K562 (cell line): ENCODE results near the gene SLC25A21. TPM values are rescaled to one million over a fixed set of nuclear protein-coding genes. Genes with fewer than 3 reads are reported as not detected.

ENCODE experiments used
- ATAC-seq: fragments of 200-7000 bp; cut with Tn5 transposase; 3 replicates; pipeline ENCODE4 v1.9.1; 2020; ENCODE audit warnings: moderate library complexity
- BruUV-seq: library from RNA; stranded (reverse); fragments of 400-500 nt; replicated peaks from 2 replicates; lab custom pipeline; 2021; lab: Mats Ljungman, UMichigan
- CTCF ChIA-PET: fragments of 300-600 bp; formaldehyde crosslinking; extraction: SDS; loops from one replicate; lab custom pipeline; 2021; ENCODE audit warnings: low intra/inter-chr PET ratio; lab: Yijun Ruan, JAX
- POLR2A ChIA-PET: fragments of 300-600, 350-650 bp; sonication (Branson Sonifier 250); formaldehyde crosslinking; extraction: SDS; loops from one replicate; lab custom pipeline; 2021; ENCODE audit warnings: antibody characterized with exemption, inconsistent platforms; lab: Yijun Ruan, JAX
- DNase-seq, 4 experiments: peaks; one replicate each; pipeline versions ENCODE4 v3.0.0 to v3.0.0-alpha.2; 2011 to 2018; ENCODE audit warnings: low spot score in 3 of 4, mixed read lengths in 3 of 4; ENCODE audit errors: extremely low read depth in 1 of 4
- FAIRE-seq: peaks from 2 replicates; lab custom pipeline; 2011; peaks lifted over from hg19 to GRCh38; lab: Jason Lieb, UNC
- H2AFZ ChIP-seq: 2 replicates; pipeline ENCODE4 v1.6.0; 2011; ENCODE audit warnings: low read depth, low read length, control low read depth, inconsistent platforms
- H3K27ac ChIP-seq: fragments of 200-600 bp; 3 replicates; pipeline ENCODE4 v1.8.0; 2011; ENCODE audit warnings: low read depth, mild to moderate bottlenecking, control low read depth, inconsistent platforms, low read length, moderate library complexity, mixed read lengths; ENCODE audit errors: extremely low read depth
- H3K27me3 ChIP-seq, 2 experiments: fragments of 300-600 bp in 1 of 2; 2 replicates in 1 of 2; 3 replicates in 1 of 2; pipeline versions ENCODE4 v1.6.0 to v1.8.0; 2011; ENCODE audit warnings: inconsistent platforms in 2 of 2, low read length in 2 of 2, mild to moderate bottlenecking in 1 of 2, mixed read lengths in 1 of 2, moderate library complexity in 1 of 2; ENCODE audit not compliant: control insufficient read depth in 2 of 2, insufficient read depth in 2 of 2
- H3K36me3 ChIP-seq: fragments of 300-600 bp; 3 replicates; pipeline ENCODE4 v1.8.0; 2011; ENCODE audit warnings: mild to moderate bottlenecking, low read length, inconsistent platforms; ENCODE audit not compliant: control insufficient read depth, insufficient read depth
- H3K4me1 ChIP-seq, 2 experiments: fragments of 200-600 bp in 1 of 2; replicated peaks in 1 of 2; 2 replicates in 1 of 2; 3 replicates in 1 of 2; pipeline versions ENCODE4 v1.5.1 to v1.8.0; 2011; ENCODE audit warnings: inconsistent platforms in 2 of 2, low read length in 2 of 2, mild to moderate bottlenecking in 1 of 2, mixed read lengths in 1 of 2, moderate library complexity in 1 of 2; ENCODE audit not compliant: control insufficient read depth in 2 of 2, insufficient read depth in 2 of 2
- H3K4me2 ChIP-seq: 2 replicates; pipeline ENCODE4 v1.6.1; 2011; ENCODE audit warnings: low read length, control low read depth, inconsistent platforms, mixed read lengths; ENCODE audit not compliant: insufficient read depth
- H3K4me3 ChIP-seq: fragments of 200-600 bp; sonication (generic), shearing (Covaris generic); 2 replicates; pipeline ENCODE4 v1.5.1; 2016; ENCODE audit warnings: control low read depth, inconsistent platforms
- H3K79me2 ChIP-seq: fragments of 200-600 bp; 3 replicates; pipeline ENCODE4 v1.8.0; 2011; ENCODE audit warnings: low read length, inconsistent platforms; ENCODE audit not compliant: control insufficient read depth, insufficient read depth
- H3K9ac ChIP-seq, 2 experiments: 2 replicates each; pipeline versions ENCODE4 v1.6.0 to v1.6.1; 2011; ENCODE audit warnings: low read depth in 2 of 2, low read length in 2 of 2, control low read depth in 1 of 2, inconsistent platforms in 1 of 2, mild to moderate bottlenecking in 1 of 2, mixed read lengths in 1 of 2; ENCODE audit not compliant: insufficient read depth in 1 of 2
- H3K9me1 ChIP-seq: one replicate; pipeline ENCODE4 v1.6.0; 2011; ENCODE audit warnings: inconsistent platforms, mild to moderate bottlenecking, low read length, moderate library complexity; ENCODE audit not compliant: control insufficient read depth, insufficient read depth
- H3K9me3 ChIP-seq: replicated peaks from 2 replicates; pipeline ENCODE4 v1.5.1; 2011; ENCODE audit warnings: low read depth, low read length, inconsistent platforms; ENCODE audit not compliant: control insufficient read depth, insufficient read depth
- H4K20me1 ChIP-seq: replicated peaks from 2 replicates; pipeline ENCODE4 v1.6.1; 2011; ENCODE audit warnings: low read length, inconsistent platforms, mixed read lengths; ENCODE audit not compliant: control insufficient read depth, insufficient read depth
- CBFA2T2 ChIP-seq: fragments of 450-650 bp; conservative IDR thresholded peaks from 2 replicates; pipeline ENCODE4 v1.6.1; 2017; ENCODE audit warnings: mild to moderate bottlenecking
- EWSR1 ChIP-seq: fragments of 450-650 bp; IDR thresholded peaks from 2 replicates; pipeline ENCODE4 v1.6.1; 2018; ENCODE audit warnings: borderline replicate concordance, mild to moderate bottlenecking, low read depth, moderate library complexity; ENCODE audit not compliant: partially characterized antibody
- SNIP1 ChIP-seq: fragments of 450-650 bp; IDR thresholded peaks from 2 replicates; pipeline ENCODE4 v1.7.1; 2017; ENCODE audit warnings: low read depth, mild to moderate bottlenecking
- ZNF239 ChIP-seq: fragments of 250-450 bp; sonication (Bioruptor Pico); IDR thresholded peaks from 2 replicates; pipeline ENCODE4 v1.4.0; 2020; ENCODE audit warnings: mild to moderate bottlenecking
- ZNF717 ChIP-seq: fragments of 250-450 bp; sonication (Bioruptor Pico); IDR thresholded peaks from 2 replicates; pipeline ENCODE4 v1.5.0; 2021
- WGBS: fragments of 100-300 bp; shearing (Covaris generic); methylation state at CpG from one replicate; pipeline ENCODE4 v1.1.6; 2016; ENCODE audit warnings: low coverage, mixed read lengths; ENCODE audit not compliant: insufficient coverage; ENCODE audit errors: missing lambda C conversion rate; 5-methylcytosine and 5-hydroxymethylcytosine counted together
- in situ Hi-C: fragments of 300-500 bp; cut with MboI; formaldehyde crosslinking; loops from 4 replicates; pipeline ENCODE4 v1.15.0; 2018; ENCODE audit warnings: inconsistent platforms, mixed read lengths
- intact Hi-C: fragments of 100-400 bp; cut with micrococcal nuclease; formaldehyde crosslinking; loops from 2 replicates; pipeline ENCODE4 v1.14.2; 2022
- polyA plus RNA-seq, 8 experiments: library from polyadenylated mRNA; depleted of rRNA in 4 of 8; stranded (reverse) in 5 of 8; unstranded in 3 of 8; fragments of >200 nt; fragmentation: Nextera tagmentation in 2 of 8; fragmentation: Illumina TruSeq in 1 of 8; extraction: Ambion mirVana in 2 of 8; extraction: Trizol in 1 of 8; gene quantifications; 2 replicates each; pipeline versions ENCODE4 v1.2.1 to v1.2.3, GENCODE V29; 2011 to 2014; ENCODE audit warnings: inconsistent platforms in 1 of 8, missing spikeins in 1 of 8
- total RNA-seq, 7 experiments: library from RNA; depleted of rRNA in 6 of 7; stranded (reverse); fragments of >200 nt in 6 of 7; fragmentation: Illumina TruSeq in 2 of 7; extraction: Trizol in 2 of 7; gene quantifications; 2 replicates each; pipeline versions ENCODE4 v1.2.1 to v1.2.3, GENCODE V29; 2011 to 2021; ENCODE audit warnings: low replicate concordance in 1 of 7
- TF ChIP-seq, protein P1 (sequence below): sonication (generic); formaldehyde crosslinking; IDR thresholded peaks from 2 replicates; pipeline ENCODE4 v1.8.1; 2023; ENCODE audit warnings: mild to moderate bottlenecking, missing genetic modification reagents
- TF ChIP-seq, protein P2 (sequence below): fragments of 250-450 bp; sonication (Bioruptor Pico); IDR thresholded peaks from 2 replicates; pipeline ENCODE4 v1.8.0; 2021; ENCODE audit warnings: mild to moderate bottlenecking, moderate library complexity
- TF ChIP-seq, protein P3 (sequence below), 2 experiments: IDR thresholded peaks; 2 replicates each; pipeline ENCODE4 v1.6.1; 2011; ENCODE audit warnings: borderline replicate concordance in 1 of 2, control low read depth in 1 of 2, low read depth in 1 of 2, low read length in 1 of 2, mild to moderate bottlenecking in 1 of 2, mixed read lengths in 1 of 2, moderate library complexity in 1 of 2; ENCODE audit not compliant: insufficient read depth in 1 of 2, insufficient read length in 1 of 2, poor library complexity in 1 of 2, severe bottlenecking in 1 of 2; ENCODE audit errors: extremely low read depth in 1 of 2
- TF ChIP-seq, protein P4 (sequence below): fragments of 250-450 bp; sonication (Bioruptor Pico); IDR thresholded peaks from 2 replicates; pipeline ENCODE4 v1.5.0; 2022; ENCODE audit warnings: mild to moderate bottlenecking
- TF ChIP-seq, protein P5 (sequence below), 2 experiments: fragments of 450-650 bp; IDR thresholded peaks; 2 replicates each; pipeline ENCODE4 v1.6.1; 2018; ENCODE audit warnings: mild to moderate bottlenecking in 2 of 2, low read depth in 1 of 2; ENCODE audit not compliant: partially characterized antibody in 2 of 2

Gene SLC25A21
- total and polyA plus RNA-seq, 9 of the 15 experiments (the other 6 are each of a cell fraction or from before 2014, with no cell fraction given), result 15.2 to 46.7 (median 28.7) TPM

DNA sequence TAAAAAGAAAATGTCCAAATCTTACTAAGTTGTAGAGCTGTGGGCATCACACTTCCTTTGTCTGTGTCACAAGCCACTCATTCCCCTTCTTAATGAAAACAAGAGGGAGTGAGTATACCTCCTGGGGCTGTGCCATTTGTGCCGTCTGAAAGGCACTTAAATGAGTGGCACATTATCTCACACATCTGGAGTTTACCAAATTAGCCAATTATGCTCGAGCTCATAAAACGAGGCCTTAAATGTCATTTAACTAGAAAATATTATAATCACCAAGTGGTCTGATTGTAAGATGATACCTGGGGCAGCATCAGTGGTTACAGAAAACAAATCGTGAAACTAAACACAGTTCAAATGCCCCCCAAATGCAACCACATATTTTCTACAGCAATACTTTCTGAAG lies 364.7 kb downstream of the SLC25A21 start:
- H3K79me2 ChIP-seq, result no peaks in the 10 kb centered on the region
- no peaks in the 10 kb centered on the region for H3K9me3 ChIP-seq
- H3K27ac ChIP-seq, result no peak overlapping the region
- intact Hi-C loops, result no loop called here
- no peaks in the 10 kb centered on the region for H3K9me1 ChIP-seq
- H3K36me3 ChIP-seq, result no peaks in the 10 kb centered on the region
- H4K20me1 ChIP-seq, result no peaks in the 10 kb centered on the region; the same call in 1 of the 2 replicates
- in situ Hi-C loops, result no loop called here
- no peak overlapping the region for H3K4me3 ChIP-seq
- no peaks in the 10 kb centered on the region for H3K27me3 ChIP-seq
- 58% methylated on average over 4 of the region's 4 CpGs for WGBS
- no peak overlapping the region for H3K9ac ChIP-seq
- DNase-seq (no peak), FAIRE-seq (no peak), ATAC-seq (no peak)
- no TSS peak for BruUV-seq
- ChIA-PET POLR2A (interaction anchor here (0.9 to 1.4 kb wide), 2 partner anchors 11 to 15 kb away, joined by 3 read pairs; no protein-coding TSS in a partner anchor), CTCF (no interaction called here)
- no peak overlapping the region for H3K4me2 ChIP-seq
- no peaks in the 10 kb centered on the region; a peak in 1 of 5 replicates for H3K4me1 ChIP-seq
- no peak overlapping the region for H2AFZ ChIP-seq
- TF ChIP-seq SNIP1, result no peak
- TF ChIP-seq, protein P1, sequence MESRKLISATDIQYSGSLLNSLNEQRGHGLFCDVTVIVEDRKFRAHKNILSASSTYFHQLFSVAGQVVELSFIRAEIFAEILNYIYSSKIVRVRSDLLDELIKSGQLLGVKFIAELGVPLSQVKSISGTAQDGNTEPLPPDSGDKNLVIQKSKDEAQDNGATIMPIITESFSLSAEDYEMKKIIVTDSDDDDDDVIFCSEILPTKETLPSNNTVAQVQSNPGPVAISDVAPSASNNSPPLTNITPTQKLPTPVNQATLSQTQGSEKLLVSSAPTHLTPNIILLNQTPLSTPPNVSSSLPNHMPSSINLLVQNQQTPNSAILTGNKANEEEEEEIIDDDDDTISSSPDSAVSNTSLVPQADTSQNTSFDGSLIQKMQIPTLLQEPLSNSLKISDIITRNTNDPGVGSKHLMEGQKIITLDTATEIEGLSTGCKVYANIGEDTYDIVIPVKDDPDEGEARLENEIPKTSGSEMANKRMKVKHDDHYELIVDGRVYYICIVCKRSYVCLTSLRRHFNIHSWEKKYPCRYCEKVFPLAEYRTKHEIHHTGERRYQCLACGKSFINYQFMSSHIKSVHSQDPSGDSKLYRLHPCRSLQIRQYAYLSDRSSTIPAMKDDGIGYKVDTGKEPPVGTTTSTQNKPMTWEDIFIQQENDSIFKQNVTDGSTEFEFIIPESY, result no peak
- TF ChIP-seq, protein P2, sequence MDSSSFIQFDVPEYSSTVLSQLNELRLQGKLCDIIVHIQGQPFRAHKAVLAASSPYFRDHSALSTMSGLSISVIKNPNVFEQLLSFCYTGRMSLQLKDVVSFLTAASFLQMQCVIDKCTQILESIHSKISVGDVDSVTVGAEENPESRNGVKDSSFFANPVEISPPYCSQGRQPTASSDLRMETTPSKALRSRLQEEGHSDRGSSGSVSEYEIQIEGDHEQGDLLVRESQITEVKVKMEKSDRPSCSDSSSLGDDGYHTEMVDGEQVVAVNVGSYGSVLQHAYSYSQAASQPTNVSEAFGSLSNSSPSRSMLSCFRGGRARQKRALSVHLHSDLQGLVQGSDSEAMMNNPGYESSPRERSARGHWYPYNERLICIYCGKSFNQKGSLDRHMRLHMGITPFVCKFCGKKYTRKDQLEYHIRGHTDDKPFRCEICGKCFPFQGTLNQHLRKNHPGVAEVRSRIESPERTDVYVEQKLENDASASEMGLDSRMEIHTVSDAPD (CRISPR knock-in tag), result no peak
- no peak for TF ChIP-seq CBFA2T2
- TF ChIP-seq ZNF717 (CRISPR knock-in tag), result no peak
- TF ChIP-seq, protein P3, sequence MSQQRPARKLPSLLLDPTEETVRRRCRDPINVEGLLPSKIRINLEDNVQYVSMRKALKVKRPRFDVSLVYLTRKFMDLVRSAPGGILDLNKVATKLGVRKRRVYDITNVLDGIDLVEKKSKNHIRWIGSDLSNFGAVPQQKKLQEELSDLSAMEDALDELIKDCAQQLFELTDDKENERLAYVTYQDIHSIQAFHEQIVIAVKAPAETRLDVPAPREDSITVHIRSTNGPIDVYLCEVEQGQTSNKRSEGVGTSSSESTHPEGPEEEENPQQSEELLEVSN (IDR thresholded peaks at IDR 0.05; ENCODE audit: borderline replicate concordance in 1 of 2, extremely low read depth in 1 of 2, insufficient read depth in 1 of 2, insufficient read length in 1 of 2, low read depth in 1 of 2, low read length in 1 of 2, poor library complexity in 1 of 2, severe bottlenecking in 1 of 2), result no peak
- no peak for TF ChIP-seq ZNF239 (CRISPR knock-in tag)
- TF ChIP-seq EWSR1, result no peak
- TF ChIP-seq, protein P4, sequence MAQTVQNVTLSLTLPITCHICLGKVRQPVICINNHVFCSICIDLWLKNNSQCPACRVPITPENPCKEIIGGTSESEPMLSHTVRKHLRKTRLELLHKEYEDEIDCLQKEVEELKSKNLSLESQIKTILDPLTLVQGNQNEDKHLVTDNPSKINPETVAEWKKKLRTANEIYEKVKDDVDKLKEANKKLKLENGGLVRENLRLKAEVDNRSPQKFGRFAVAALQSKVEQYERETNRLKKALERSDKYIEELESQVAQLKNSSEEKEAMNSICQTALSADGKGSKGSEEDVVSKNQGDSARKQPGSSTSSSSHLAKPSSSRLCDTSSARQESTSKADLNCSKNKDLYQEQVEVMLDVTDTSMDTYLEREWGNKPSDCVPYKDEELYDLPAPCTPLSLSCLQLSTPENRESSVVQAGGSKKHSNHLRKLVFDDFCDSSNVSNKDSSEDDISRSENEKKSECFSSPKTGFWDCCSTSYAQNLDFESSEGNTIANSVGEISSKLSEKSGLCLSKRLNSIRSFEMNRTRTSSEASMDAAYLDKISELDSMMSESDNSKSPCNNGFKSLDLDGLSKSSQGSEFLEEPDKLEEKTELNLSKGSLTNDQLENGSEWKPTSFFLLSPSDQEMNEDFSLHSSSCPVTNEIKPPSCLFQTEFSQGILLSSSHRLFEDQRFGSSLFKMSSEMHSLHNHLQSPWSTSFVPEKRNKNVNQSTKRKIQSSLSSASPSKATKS (CRISPR knock-in tag), result no peak
- TF ChIP-seq, protein P5, sequence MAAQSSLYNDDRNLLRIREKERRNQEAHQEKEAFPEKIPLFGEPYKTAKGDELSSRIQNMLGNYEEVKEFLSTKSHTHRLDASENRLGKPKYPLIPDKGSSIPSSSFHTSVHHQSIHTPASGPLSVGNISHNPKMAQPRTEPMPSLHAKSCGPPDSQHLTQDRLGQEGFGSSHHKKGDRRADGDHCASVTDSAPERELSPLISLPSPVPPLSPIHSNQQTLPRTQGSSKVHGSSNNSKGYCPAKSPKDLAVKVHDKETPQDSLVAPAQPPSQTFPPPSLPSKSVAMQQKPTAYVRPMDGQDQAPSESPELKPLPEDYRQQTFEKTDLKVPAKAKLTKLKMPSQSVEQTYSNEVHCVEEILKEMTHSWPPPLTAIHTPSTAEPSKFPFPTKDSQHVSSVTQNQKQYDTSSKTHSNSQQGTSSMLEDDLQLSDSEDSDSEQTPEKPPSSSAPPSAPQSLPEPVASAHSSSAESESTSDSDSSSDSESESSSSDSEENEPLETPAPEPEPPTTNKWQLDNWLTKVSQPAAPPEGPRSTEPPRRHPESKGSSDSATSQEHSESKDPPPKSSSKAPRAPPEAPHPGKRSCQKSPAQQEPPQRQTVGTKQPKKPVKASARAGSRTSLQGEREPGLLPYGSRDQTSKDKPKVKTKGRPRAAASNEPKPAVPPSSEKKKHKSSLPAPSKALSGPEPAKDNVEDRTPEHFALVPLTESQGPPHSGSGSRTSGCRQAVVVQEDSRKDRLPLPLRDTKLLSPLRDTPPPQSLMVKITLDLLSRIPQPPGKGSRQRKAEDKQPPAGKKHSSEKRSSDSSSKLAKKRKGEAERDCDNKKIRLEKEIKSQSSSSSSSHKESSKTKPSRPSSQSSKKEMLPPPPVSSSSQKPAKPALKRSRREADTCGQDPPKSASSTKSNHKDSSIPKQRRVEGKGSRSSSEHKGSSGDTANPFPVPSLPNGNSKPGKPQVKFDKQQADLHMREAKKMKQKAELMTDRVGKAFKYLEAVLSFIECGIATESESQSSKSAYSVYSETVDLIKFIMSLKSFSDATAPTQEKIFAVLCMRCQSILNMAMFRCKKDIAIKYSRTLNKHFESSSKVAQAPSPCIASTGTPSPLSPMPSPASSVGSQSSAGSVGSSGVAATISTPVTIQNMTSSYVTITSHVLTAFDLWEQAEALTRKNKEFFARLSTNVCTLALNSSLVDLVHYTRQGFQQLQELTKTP (IDR thresholded peaks at IDR 0.05; ENCODE audit: low read depth in 1 of 2, partially characterized antibody in 2 of 2), result no peak
